Spinal cord (tissue), 10 donors: ENCODE measurements around the gene VWA1. TPM values are rescaled to one million over a fixed set of nuclear protein-coding genes. Genes with fewer than 3 reads are reported as not detected.
"Not testable (repeated sequence)": the region's sequence is repeated elsewhere in the genome, so short reads cannot be mapped to it uniquely, and the experiment has no call there.

Experiments used
- DNase-seq, 6 donors: peaks; one replicate each; pipeline versions ENCODE4 v3.0.0 to v3.0.0-alpha.2; 2013 to 2015; ENCODE audit warnings: low spot score in 6 of 6, low read depth in 4 of 6
- H3K27ac ChIP-seq: one replicate; pipeline ENCODE4 v1.5.1; 2013; ENCODE audit warnings: low read depth, low read length, control low read depth
- H3K27me3 ChIP-seq: one replicate; pipeline ENCODE4 v1.6.1; 2013; ENCODE audit warnings: low read length; ENCODE audit not compliant: control insufficient read depth, insufficient read depth
- H3K36me3 ChIP-seq: one replicate; pipeline ENCODE4 v1.6.1; 2013; ENCODE audit warnings: low read length; ENCODE audit not compliant: control insufficient read depth, insufficient read depth
- H3K4me1 ChIP-seq: one replicate; pipeline ENCODE4 v1.6.1; 2013; ENCODE audit warnings: low read length; ENCODE audit not compliant: control insufficient read depth, insufficient read depth
- H3K4me3 ChIP-seq: one replicate; pipeline ENCODE4 v1.5.1; 2013; ENCODE audit warnings: low read depth, low read length, control low read depth
- H3K9me3 ChIP-seq: one replicate; pipeline ENCODE4 v1.6.1; 2013; ENCODE audit warnings: low read length; ENCODE audit not compliant: control insufficient read depth, insufficient read depth
- WGBS: methylation state at CpG from one replicate; pipeline ENCODE4 v1.1.5; 2013; ENCODE audit warnings: missing lambda C conversion rate; ENCODE audit not compliant: insufficient coverage; 5-methylcytosine and 5-hydroxymethylcytosine counted together
- polyA plus RNA-seq, 2 donors: library from polyadenylated mRNA; unstranded; fragments of 120-200 nt; gene quantifications; one replicate each; pipeline ENCODE4 v1.2.1, GENCODE V29; 2013; ENCODE audit not compliant: insufficient read length in 2 of 2
- total RNA-seq, 2 donors: library from RNA; depleted of rRNA in 1 of 2; stranded (reverse); fragments of 120-200 nt in 1 of 2; fragments of >200 nt in 1 of 2; gene quantifications; one replicate each; pipeline versions ENCODE4 v1.2.3 to v1.2.4, GENCODE V29; 2013 to 2014
- donor health status: healthy.

VWA1 gene
- total and polyA plus RNA-seq, 4 donors, result 11.4 to 67.0 (median 43.8) TPM

GRCh38 chr1:1463312-1463711 is 27.8 kb downstream of the VWA1 start:
- H3K36me3 ChIP-seq, result peaks cover 2% of the 10 kb centered on the region
- no peak overlapping the region for H3K4me3 ChIP-seq
- no peak for DNase-seq
- no peaks in the 10 kb centered on the region for H3K4me1 ChIP-seq
- H3K27me3 ChIP-seq, result no peaks in the 10 kb centered on the region
- H3K27ac ChIP-seq, result no peak overlapping the region
- WGBS, result 82% methylated on average over 7 of the region's 7 CpGs
- H3K9me3 ChIP-seq, result no peaks in the 10 kb centered on the region

DNA sequence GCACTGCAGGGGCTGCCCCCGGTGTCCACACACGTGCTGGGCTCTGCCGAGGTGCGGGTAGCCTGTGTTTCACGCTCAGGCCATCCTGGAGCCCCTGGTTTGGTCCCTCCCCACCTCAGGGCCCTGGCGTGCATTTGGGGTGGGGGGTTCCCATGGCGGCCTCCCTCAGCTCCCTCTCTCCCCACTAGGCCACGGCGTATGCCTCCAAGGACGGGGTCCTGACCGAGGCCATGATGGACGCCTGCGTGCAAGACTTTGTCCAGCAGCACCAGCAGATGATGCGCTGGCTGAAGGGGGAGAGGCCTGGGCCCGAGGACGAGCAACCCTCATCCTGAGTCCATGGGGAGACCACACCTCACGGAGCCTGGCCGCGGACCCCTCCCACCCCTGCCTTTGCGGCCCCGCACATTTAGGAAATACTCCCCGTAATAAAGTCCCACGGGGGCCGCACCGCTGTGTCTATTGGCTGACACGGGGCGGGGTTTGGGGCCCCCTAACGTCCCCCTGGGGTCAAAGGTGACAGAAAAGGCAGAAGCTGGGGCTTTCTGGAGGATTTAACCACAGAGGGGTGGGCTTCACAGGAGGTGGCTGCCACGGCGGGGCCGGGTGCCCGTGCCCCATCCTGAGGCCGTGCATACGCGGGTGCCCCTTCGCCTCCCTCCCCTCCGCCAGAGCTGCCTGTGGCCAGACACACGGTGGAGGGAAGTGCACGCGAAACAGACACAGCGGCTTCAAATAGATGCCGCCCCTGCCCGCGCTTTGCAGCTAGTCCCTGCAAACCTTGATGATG is 32.9 kb downstream of the VWA1 start:
- H3K9me3 ChIP-seq, result not testable (repeated sequence)

GRCh38 chr1:1470626-1471388 is 35.3 kb downstream of the VWA1 start:
- peak overlapping the region; percentile 80 for H3K27ac ChIP-seq
- peaks cover 10% of the 10 kb centered on the region for H3K36me3 ChIP-seq
- peaks cover 20% of the 10 kb centered on the region for H3K4me1 ChIP-seq
- WGBS, result 12% methylated on average over 10 of the region's 16 CpGs
- H3K27me3 ChIP-seq, result no peaks in the 10 kb centered on the region
- no peak for DNase-seq
- no peaks in the 10 kb centered on the region for H3K9me3 ChIP-seq
- H3K4me3 ChIP-seq, result peak overlapping the region; percentile 65

More for the DNA sequence above, 32.9 kb downstream of the VWA1 start:
- not testable (repeated sequence) for H3K27me3 ChIP-seq, H3K27ac ChIP-seq, H3K36me3 ChIP-seq, H3K4me3 ChIP-seq, DNase-seq
- peaks cover 18% of the 10 kb centered on the region for H3K4me1 ChIP-seq
- WGBS, result 73% methylated on average over 3 of the region's 44 CpGs

GRCh38 chr1:1471389-1472052 is 36.0 kb downstream of the VWA1 start, which contains the start of gene ATAD3B:
ATAD3B (plus strand) TSS chr1:1471765; CDS start chr1:1471885, 120 bp downstream.
- H3K4me1 ChIP-seq, result peaks cover 20% of the 10 kb centered on the region
- H3K27me3 ChIP-seq, result no peaks in the 10 kb centered on the region
- DNase-seq, result peak; percentile 83 to 98 (median 91)
- H3K36me3 ChIP-seq, result peaks cover 10% of the 10 kb centered on the region
- peak within 1 kb of the TSS; percentile 80 for H3K27ac ChIP-seq
- H3K4me3 ChIP-seq, result peak within 1 kb of the TSS; percentile 65
- no peaks in the 10 kb centered on the region for H3K9me3 ChIP-seq
- WGBS, result 0% methylated on average over 81 of the region's 87 CpGs

GRCh38 chr1:1472053-1472876 is 36.8 kb downstream of the VWA1 start:
- not testable (repeated sequence) for H3K27ac ChIP-seq

DNA sequence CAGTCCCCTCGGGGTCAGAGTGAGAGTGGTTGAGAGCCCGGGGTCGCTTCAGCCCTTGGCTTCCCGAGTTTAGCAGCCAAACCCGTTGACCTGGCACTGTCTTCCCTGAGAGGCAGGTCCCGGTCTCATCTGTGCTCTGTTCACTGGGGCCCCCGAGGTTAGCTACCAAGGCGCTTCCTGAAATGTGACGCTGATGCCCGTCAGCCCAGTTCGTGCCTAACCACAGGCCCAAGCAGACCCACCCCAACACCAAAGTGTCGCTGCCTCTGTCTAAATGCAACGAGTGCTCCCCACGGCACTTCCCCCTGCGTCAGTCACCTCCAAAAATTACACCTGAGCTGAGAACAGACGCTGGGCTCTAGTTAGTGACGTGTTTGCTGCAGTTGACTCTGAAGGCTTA is 40.5 kb downstream of the VWA1 start:
- Histone ChIP-seq H3K4me1 (peaks cover 12% of the 10 kb centered on the region), H3K36me3 (peaks cover 49% of the 10 kb centered on the region)
- not testable (repeated sequence) for H3K27ac ChIP-seq, H3K9me3 ChIP-seq, H3K4me3 ChIP-seq, H3K27me3 ChIP-seq, DNase-seq
- no CpG with 5 or more reads among the region's 17 CpGs for WGBS

More at GRCh38 chr1:1472053-1472876, 36.8 kb downstream of the VWA1 start:
- Histone ChIP-seq H3K36me3 (peaks cover 18% of the 10 kb centered on the region), H3K4me3 (peak overlapping the region; percentile 39), H3K4me1 (peaks cover 20% of the 10 kb centered on the region)
- not testable (repeated sequence) for H3K27me3 ChIP-seq, DNase-seq, H3K9me3 ChIP-seq
- WGBS, result 1% methylated on average over 18 of the region's 65 CpGs

DNA sequence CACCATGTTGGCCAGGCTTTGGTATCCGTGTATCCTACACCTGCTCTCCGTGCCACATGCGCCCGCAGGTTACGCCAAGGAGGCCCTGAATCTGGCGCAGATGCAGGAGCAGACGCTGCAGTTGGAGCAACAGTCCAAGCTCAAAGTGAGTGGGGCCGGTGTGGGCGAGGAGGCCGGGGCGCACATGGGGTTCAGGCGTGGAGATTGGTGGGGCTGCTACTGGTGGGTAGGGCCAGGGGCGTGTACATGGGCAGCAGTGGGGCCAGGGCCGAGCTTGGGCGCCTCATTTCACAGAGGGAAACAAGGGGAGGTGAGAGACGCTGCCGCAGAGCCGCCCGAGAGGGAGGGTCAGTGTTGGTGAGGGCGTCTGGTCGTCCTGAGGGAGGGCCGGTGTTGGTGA is 41.7 kb downstream of the VWA1 start:
- H3K4me3 ChIP-seq, result no peak overlapping the region
- H3K36me3 ChIP-seq, result peaks cover 56% of the 10 kb centered on the region
- no peak for DNase-seq
- WGBS, result 97% methylated on average over 17 of the region's 22 CpGs
- H3K27ac ChIP-seq, result no peak overlapping the region
- H3K27me3 ChIP-seq, result no peaks in the 10 kb centered on the region
- H3K9me3 ChIP-seq, result no peaks in the 10 kb centered on the region
- H3K4me1 ChIP-seq, result peaks cover 12% of the 10 kb centered on the region

DNA sequence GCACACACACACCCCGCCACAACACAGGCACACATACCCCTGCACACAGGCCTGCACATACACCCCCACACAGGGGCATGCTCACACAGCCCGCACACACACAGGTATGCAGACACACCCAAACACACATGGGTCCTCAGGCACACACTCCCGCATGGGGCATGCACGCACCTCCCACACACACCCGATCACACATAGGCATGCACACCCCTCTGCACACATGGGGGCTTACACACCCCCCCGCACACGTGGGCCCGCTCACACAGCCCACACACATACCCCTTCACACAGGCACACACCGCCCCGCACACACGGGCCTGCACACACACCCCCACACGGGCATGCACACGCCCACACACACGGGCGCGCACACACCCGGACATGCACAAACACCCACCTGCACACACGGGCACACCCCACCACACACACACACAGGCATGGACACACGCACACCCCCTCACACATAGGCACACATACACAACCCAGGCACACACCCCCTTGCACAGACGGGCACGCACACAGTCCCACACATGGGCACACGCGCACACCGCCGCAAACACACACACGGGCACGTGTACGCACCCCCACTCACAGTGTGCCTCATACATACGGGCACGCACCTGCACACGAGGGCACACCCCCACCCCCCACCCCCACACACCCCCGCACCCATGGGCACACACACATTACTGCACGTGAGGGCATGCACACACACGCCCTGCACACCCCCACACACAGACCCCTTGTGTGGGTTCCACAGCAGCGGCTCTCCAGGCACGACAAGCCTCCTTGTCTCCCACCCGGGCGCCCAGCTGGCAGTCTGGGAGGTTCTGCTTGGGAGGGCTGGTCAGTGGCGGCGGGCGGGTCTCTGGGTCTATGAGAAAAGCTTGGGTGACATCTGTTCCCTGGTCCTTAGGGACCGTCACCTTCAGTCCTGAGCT is 44.3 kb downstream of the VWA1 start:
- Histone ChIP-seq H3K9me3 (no peaks in the 10 kb centered on the region), H3K4me3 (no peak overlapping the region), H3K27ac (no peak overlapping the region), H3K27me3 (no peaks in the 10 kb centered on the region), H3K36me3 (peaks cover 76% of the 10 kb centered on the region), H3K4me1 (no peaks in the 10 kb centered on the region)
- WGBS, result 98% methylated on average over 26 of the region's 42 CpGs
- no peak for DNase-seq
